Hematopoietic multipotent progenitor cell treated with erythropoietin and hydrocortisone succinate and interleukin-3 and kit ligand, for 4 days (in vitro differentiated cells): Measurements from ENCODE around the gene ITGB8.

Source experiments
- DNase-seq: peaks from one replicate; pipeline ENCODE4 v3.0.0-alpha.2; 2015

The ITGB8 gene

DNA sequence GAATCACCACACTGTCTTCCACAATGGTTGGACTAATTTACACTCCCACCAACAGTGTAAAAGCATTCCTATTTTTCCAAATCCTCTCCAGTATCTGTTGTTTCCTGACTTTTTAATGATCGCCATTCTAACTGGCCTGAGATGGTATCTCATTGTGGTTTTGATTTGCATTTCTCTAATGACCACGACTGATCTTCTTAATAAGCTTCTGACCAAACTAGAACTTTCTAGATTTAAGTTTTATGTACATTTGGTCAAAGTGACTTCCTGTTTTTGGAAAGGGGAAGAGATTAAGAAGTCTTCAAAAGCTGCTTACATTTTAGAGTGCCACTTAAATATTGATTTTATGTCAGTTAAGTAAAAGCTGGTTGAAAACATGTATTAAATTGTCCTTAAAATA is 58.5 kb downstream of the ITGB8 start:
- peak; percentile 75 for DNase-seq

DNA sequence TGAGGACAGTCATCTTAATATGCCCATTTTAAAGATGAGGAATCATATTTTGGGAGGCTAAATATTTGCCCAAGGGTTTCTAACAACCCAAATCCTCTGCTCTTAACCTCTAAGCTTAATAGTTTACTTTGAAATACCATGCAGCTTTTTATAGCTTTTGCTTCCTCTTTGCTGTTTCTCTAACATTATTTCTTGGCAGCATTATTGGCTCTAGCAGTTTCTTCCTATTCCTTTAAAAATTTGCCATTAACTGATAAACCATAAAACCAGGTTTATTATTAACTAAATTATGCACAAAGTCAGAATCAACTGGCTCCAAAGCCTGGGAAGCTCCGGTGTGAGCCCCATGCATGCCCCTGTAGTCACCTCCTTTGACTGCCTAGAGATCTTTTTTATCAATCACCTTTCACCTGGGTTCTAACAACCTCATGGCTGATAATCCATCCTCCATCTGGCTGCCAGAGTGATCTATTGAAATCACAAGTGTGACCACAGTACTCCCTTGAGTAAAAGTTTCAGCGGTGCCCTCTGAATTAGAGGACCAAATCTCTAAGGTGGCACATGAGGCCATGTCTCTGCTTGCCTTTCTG is 62.4 kb downstream of the ITGB8 start:
- no peak for DNase-seq

DNA sequence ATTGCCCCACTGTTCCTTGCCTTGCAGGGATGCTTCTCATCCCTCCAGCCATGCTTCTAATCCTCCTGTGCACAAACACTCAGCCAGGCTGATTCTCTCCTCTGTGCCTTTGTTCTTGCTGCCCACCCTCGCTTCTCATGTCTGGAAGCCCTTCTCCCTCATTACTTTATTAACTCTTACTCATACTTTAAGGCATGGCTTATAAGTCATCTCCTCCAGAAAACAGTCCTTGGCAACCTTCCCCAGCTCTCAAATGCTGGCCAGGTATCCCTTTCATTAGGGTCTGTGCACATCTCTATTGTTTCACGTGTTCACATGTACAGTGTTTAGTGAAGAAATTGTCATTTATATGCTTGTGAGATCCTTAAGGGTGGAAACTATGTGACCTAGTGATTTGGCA is 62.9 kb downstream of the ITGB8 start:
- DNase-seq, result no peak

DNA sequence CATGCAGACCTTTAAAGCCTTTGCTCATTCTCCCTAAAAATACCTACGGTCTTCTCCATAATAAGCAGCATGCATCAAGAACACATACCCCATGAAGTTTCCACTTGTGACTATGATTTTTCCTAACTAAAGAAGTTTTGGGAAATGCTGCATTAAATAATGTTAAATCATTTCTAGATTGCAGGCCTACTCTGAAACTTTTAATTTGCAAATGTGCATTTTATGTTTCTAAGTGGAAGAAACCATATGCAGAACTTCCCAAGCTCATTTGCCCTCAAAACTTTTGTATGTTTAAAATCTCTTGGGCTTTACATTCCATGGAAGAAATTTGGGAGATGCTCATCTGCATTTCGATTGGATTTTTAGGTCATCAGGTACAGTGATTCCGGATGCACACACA is 63.6 kb downstream of the ITGB8 start:
- no peak for DNase-seq

DNA sequence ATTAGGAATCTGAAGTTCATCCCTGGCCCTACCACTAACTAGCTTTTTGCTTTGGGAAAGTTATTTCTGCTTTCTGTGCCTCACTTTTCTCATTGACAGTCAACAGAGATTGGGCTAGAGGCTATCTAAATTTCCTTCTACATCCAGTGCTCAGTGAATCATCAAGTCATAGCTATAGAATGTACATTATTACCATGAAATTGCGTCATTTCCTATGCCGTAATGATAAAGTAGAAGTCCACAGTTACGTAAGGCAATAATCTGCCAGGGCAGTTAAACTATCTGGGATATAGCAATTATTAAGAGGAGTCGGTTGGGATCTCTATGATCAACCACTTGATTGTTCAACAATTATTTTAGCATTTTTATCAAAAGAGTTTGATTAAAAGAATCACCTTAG is 64.4 kb downstream of the ITGB8 start:
- DNase-seq, result peak; percentile 54

DNA sequence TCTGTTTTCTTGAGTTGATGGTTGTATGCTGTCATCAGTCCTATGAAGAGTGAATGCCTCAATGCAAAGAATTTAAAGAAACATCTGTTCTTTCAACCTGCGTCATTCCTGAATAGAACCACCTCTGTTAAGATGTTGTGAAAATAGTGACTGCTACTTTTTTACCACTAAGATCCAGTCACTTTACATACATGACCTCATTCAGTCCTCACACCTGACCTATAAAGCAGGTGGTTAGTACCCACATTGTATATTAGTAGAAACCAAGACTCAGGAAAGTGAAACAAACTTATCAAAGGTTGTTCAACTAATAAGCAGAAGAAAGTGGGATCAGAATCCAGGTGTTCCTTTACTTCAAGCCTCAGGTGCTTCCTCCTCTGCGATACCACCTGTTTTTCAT is 64.8 kb downstream of the ITGB8 start:
- DNase-seq, result no peak

DNA sequence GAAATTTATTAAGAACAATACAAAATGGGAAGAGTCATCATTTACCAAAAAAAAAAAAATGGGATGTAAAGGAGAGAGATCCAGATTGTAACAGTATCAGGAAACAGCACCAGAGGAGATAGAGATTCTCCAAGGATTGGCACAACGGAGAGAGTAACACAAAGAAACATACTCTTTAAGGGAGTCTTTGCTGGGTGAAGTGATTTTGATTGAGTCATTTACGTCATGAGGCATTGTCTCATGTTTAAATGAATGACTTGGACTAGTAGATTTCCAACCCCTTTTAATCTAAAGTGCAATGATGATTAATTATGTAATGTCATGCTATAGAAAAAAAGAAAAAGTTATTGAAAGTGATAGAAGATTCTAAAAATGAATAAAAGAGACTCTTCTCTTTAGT is 68.8 kb downstream of the ITGB8 start:
- DNase-seq, result no peak

DNA sequence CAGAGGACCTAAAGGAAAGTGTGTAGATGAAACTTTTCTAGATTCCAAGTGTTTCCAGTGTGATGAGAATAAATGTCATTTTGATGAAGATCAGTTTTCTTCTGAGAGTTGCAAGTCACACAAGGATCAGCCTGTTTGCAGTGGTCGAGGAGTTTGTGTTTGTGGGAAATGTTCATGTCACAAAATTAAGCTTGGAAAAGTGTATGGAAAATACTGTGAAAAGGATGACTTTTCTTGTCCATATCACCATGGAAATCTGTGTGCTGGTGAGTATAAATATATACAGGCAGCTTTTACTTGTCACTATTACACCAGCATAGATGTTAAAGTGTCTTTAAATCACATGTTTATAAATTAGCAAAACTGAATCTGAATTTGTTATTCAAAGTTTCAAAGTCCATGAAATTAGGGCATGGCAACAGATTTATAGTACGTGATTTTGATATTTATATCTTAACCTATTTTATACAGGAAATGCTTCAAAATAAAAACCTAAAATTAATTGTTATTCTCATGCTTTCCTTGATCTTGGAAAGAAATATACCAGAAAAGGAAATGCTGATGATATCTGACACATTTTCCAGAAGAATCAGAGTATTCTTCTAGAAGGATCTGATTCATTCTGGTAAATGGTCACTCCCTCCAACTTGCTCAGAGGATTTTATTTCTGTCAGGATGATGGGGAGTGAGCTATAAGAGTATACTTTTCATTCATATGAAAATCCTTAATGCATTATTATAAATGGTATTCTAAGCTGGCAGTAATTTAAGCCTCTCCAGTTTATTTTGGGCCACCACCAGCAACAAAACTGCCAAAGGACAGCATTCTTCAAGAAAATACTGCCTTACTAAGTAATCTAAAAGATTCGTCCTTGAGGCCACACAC is 71.4 kb downstream of the ITGB8 start:
- no peak for DNase-seq

DNA sequence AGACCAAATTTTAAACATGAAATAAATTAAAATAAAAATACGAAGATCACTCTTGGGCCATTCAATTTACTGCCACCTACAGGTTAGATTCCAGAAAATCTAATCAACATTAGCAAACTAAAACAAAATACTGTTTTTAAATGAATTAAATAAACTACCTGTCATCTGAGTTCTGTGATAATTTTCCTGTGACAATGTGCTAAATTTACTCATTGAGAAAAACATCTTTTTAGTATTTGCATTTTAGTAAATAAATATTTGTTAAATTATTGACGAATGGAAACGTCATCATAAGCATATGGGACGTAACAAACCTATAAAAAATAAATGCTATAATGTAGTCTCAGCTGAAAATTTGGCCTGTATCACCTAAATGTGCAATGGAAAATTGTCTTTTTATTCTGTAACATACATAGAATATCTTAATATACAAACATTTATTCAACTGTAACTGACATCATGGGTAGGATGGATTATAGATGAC is 72.1 kb downstream of the ITGB8 start:
- peak; percentile 33 for DNase-seq

DNA sequence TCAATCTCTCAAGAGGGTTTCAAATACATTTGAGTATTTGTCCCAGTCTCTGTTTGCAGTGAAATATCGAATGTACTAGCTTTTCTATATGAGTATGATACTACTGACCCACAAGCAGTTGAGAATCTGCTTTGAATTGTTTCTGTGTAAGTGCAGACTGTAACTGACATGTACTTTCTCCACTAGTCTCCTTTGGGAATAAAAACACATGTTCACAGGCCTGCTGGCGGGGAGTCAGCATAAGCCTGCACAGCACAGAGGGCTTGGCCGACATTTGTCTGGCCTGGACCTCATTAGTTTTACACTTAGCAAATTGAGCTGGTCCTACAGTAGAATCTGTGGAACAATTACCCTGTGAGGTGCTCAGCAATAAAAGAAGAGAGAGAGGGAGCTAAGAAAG is 72.6 kb downstream of the ITGB8 start:
- peak; percentile 13 for DNase-seq

DNA sequence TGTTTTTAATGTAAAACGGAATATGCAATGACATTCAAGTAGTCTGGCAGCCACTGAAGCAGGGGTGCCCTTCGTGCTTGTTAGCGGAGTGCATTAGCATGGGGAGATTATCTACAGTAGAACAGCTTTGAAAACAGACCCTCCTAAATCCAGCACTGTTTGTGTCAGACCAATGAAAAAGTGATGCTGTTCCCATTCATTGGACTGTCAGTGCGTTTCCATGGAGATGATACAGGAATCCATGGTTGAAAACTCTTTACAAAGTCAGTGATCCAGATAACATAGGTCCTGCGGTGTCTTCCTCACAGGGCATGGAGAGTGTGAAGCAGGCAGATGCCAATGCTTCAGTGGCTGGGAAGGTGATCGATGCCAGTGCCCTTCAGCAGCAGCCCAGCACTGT is 73.6 kb downstream of the ITGB8 start:
- DNase-seq, result no peak

DNA sequence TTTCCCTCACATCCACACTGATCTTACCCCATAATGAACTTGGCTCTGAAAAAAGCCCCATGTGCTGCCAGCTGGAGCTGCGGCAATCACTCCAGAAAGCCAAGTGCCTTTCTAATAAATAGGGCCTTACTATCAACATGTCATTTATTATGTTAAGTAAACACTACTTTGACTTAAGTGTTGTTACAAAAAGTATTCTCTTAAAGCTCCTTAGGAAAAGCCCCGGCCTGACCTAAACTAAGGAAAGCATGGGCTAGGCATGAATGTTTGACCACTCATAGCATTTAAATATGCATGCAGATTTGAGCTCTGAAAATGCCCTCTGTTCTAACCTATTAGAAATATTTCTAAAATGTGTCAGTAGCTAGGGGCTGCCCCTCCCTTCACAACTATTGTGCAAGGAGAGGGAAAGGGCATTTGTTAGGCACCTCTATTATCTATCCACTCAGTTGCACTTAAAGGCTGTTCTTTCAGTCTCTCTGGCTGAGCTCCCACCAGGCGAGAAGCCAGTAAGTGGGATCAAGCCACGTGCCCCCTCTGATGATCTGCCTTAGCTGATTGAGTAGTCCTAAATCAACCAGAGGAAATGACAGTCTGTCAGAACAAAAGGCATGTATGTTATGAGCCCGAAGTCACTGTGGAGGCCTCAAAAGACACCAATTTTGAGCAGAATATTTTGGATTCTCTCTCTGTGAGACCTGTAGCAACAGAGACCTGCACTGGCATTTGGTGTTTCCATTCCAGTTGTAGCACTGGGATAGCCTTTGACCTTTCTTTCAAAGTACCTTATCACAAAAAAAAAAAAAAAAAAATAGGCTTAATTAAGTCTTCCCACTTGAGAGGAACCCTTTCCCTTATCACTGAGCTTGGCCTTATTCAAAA is 77.1 kb downstream of the ITGB8 start:
- DNase-seq, result peak; percentile 47

DNA sequence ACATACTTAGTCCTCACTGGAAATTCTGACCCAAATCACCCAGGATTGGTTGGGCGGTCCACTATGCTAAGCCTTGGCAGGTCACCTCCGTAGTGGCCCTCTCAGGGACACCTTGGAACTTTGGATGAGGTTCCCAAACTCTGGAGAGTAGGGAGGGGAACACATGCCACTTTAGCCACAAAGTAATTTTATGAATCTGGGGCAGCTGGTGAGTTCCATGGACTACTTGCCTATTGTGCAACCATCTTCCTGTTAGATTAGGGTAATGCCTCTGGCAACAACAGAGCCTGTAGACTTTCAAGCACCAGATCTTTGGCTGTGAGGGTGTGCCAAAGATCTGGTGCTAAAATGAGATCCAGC is 77.7 kb downstream of the ITGB8 start:
- peak; percentile 61 for DNase-seq

DNA sequence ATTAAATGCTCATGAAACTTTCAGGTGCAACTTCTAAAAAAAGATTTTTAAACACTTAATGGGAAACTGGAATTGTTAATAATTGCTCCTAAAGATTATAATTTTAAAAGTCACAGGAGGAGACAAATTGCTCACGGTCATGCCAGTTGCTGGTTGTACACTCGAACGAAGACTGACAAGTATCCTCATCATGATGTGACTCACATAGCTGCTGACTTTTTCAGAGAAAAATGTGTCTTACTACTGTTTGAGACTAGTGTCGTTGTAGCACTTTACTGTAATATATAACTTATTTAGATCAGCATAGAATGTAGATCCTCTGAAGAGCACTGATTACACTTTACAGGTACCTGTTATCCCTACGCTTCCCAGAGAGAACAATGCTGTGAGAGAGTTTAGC is 79.3 kb downstream of the ITGB8 start:
- DNase-seq, result no peak

DNA sequence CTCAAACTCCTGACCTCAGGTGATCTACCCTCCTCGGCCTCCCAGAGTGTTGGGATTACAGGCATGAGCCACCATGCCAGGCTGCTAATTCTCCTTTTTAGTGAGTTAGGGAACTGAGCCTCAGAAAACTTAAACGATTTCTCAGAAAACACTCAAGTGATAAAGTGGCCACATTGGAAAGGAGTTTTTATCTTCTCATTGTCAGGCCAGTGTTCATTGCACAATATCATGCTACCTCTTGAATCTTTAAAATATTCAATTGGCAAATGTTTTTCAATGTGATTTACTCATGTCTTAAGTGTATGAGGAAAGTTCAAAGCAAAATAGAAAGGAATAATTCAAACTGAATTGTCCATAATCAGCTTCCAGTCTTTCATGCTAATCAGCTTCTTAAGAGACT is 80.7 kb downstream of the ITGB8 start:
- peak; percentile 71 for DNase-seq

DNA sequence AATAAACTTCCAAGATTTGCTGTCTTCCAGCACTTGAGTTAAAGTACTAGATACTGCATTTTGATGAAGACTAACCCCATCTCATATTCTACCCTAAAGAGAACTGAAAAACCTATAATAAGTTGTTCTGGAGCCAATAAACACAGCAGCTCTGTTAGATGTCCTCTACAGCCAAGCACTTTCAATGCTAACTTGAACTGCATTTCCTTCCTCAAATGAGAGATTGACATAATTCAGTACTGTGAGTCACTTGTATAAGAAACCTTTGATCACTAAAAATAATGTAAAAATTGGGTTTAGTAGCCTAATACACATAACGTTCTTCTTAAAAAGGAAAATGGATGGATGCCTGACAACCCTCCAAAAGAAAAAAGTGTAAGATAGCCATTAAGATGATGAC is 81.3 kb downstream of the ITGB8 start:
- peak; percentile 70 for DNase-seq

DNA sequence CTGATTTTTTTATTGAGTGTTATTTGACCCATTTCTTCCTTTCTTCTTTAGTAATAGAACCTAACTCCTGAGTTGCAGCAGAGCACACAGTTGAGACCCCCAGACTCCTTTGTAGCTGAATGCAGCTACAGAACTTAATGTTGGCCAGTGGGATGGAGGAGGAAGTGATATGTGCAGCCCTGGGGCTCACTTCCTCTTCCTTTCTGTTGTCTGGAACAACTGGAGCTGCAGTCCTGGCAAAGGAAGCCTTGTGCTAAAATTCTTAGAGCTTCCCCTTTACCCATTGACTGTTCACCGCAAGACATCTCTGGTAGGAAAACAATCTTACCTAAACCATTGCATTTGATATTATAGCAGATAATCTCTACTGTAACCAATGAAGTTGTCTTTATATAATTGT is 86.6 kb downstream of the ITGB8 start:
- peak; percentile 56 for DNase-seq

DNA sequence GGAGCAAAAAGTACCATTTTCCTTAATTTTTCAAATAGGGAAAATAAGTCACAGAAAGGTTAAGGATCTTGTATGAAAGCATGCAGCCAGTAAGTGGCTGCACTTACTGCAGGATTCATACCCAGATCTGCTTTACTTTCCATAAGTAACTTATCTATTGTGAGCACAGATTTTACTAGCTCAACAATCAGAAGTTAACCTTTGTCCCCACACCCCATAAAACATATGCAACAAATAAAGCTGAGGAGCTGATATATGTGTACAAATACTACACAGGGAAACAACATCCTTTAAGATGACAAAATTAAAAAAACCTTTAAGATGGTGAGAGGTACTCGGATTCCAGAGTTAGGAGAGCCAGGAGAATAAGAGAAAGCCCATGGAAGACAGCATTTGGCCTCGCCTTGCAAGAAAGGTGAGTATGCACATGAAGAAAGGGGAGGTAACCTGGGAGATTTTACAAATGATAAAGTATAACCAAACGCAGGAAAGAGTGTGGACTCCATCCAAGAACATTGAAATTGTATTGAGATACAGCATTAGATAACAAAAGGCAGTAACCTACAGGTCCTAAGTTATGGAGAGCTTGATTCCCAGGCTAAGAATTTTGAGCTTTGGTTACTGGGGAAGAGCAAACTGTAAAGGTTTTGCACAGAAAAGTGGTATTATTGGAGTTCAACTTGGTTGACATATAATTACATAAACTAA is 87.1 kb downstream of the ITGB8 start:
- DNase-seq, result no peak

DNA sequence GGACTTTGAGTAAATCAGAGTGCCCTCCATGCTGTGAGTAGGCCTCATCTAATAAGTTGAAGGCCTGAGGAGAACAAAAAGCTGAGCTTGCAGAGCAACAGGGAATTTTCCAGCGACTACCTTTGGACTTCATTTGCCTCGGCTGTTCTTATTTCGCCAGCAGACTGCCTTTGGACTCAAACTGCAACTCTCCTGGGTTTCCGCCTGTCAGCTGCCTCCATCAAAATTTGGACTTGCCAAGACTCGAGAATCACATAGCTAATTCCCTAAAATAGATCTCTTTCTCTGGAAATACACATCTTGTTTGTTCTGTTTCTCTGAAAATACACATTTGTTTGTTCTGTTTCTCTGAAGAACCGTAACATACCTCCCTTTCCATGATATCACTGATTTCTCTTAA is 93.8 kb downstream of the ITGB8 start:
- DNase-seq, result no peak

DNA sequence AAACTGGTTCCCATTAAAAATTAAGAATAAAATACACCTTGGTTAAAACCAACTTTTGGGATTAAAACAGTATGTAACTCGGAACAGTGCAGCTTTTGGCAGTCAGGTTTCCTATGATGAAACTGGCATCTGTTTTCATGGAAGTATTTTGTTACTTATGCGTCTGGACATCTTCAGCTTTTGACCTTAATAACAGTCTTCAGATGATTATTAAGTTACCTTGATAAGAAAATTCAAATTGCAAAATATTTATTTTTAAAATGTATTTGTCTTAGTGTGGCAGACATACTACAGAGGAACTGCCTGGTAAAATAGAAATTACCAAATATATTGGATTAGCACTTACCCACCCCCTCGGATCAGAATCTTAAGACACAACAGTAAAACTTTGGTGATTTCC is 100.0 kb downstream of the ITGB8 start:
- no peak for DNase-seq

DNA sequence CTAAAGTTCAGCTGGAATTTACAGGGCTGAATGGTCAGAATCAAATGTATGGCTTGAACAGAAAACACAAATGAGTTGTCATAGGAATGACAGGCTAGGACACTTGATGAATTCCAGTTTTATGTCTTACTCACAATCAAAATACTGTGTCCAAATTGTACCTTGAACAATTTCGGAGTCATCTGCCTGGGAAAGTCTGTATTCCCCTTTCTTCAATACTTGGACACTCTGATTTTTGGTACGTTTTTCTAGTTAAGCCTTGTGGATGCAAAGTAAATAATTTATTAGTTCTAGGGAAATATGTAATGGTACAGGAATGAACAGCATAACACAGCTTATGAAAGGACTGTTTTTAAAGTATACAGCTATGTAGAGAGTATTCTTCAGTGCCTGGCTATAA is 100.4 kb downstream of the ITGB8 start:
- DNase-seq, result no peak

DNA sequence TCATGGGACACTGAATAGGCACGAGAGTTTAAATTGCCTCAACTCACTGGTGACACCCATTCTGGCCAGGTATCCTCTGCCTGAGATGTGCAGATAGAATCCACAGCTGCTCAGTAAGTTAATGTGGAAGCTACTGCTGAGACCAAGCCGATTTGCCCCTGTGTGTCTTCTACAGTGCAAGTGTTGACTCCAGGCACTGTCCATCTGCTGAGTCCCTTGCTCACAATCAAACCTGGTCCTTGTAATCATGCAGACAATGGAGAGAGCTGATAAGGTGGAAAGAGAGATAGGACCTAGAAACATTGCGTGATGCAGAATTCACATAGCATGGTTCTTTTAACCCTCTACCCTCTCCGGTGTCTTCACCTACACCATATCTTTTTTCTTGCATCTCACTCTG is 101.4 kb downstream of the ITGB8 start:
- no peak for DNase-seq

DNA sequence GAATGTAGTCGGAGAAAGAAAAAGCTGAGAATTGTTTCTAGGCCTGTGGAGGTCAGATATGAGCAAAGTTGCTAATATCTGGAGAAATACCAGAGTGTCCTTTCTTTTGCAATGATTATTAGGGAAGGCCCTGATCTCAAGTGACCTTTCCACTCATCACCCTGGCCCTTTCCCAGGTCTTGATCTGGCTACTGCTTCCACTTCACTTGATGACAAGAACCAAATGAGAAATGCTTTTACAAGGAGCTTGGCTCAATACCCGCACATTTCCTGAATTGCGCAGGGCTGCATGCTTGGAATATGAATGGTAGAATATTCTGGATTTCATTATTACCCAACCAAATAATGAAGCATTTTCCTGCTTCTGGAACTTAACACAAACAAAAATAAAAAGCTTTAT is 104.6 kb downstream of the ITGB8 start:
- no peak for DNase-seq
